HG03565 (cell line): ENCODE data around the gene PLAGL1.

Source experiments
- ATAC-seq: cut with Tn5 transposase; IDR thresholded peaks from one replicate; pipeline ENCODE4 v1.9.1; 2021; ENCODE audit warnings: mild to moderate bottlenecking, moderate library complexity; ENCODE audit not compliant: unreplicated experiment

The PLAGL1 gene

DNA sequence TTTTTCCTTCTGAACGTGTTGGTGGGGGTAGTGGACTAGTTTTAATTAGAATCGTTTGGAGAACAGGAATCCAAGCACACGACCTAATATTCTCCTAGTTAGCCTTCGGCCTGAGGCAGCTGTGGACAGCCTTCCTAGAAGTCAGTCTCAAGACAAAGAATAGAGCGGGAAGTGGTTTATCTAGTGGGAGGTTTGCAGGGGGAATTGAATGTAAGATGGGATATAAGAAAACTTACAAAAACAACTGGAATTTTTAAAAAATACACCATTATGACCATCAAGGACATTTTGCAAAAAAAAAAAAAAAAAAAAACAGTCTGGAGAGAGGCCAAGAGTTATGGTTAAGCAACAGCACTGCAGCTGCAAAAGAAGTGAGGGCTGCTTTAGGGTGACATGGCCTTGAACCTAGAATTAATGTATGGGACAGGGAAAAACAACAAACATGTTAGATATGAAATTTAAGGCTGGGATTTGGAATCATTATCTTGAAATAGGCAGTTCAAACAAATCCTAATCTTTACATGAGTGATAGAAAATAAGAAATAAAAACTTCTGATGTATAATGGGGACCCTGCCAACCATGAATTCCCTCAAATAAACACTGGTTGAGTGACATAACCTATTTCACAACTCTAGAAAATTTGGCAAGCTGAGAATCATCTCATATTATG is 40.2 kb downstream of the PLAGL1 start:
- ATAC-seq, result no peak

DNA sequence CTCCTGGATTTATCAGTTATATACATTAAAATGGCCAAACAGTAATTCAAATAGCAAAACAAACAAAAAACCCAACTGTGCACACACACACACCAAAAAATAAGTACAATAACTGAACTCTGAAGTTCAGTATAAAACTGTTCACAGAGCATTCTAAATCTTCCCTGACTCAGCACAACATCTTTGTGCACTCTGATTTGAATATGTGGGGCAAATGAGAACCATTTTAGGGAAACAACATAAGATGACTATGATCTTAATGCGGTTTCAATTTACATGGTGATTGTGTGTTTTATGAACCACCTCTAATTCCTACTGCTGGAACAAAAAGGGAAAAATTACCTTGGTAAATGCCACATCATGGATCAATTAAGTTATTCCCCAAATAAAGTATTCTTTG is 41.7 kb downstream of the PLAGL1 start:
- ATAC-seq, result no peak

- no peak for ATAC-seq
Measured at GRCh38 chr6:143965503-143966171, 42.4 kb downstream of the PLAGL1 start.

GRCh38 chr6:143964674-143965081 is 43.4 kb downstream of the PLAGL1 start:
- ATAC-seq, result no peak

GRCh38 chr6:143963158-143963919 is 44.7 kb downstream of the PLAGL1 start:
- ATAC-seq, result no peak

GRCh38 chr6:143961886-143962878 is 45.9 kb downstream of the PLAGL1 start:
- no peak for ATAC-seq

DNA sequence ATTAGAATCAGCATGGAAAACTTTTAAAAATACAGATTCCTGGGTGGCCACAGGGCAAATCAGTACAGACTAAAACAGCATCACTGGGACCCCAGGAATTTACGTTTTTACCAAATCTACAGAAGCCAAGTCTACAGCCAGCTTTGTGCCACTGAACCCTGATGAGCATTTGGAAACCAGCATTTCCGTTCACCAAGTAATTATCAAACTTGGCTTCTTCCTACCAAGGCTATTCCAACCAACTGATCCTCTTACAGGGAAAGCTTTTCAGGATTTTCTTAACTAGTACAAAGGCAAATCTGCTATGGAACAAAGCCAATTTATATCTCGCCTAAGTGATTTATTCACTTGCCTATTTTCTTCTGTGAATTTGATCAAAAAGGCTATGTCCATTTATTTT is 47.0 kb downstream of the PLAGL1 start:
- ATAC-seq, result no peak

- no peak for ATAC-seq
Measured at GRCh38 chr6:143959927-143960326, 48.1 kb downstream of the PLAGL1 start.

DNA sequence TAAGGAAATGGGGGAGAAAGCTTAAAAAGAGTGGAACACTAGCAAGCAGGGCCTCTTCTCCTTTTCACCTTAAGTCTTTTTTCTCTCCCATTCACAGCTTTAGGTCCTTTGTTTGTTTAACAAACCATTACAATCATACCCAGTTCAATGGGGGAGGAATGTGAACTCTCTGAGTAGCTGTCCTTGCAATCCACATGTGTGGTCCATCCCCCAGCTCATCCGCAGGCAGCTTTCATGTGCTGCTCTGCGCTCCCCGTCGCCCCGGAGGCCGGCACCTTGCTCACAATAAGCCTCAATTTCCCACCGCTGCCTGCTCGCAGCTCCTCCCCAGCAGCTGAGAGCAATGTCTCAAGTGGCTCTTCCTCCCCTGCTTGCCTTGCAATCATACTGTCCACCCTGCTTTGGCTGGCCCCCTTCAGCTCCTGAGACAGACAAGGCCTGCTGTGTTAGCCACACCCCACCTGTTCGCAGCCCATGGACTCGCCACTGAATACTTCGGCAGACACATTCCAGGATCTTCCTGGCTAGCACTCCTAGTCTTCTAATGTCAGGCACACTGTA is 49.1 kb downstream of the PLAGL1 start:
- ATAC-seq, result no peak

GRCh38 chr6:143957679-143958274 is 50.3 kb downstream of the PLAGL1 start:
- no peak for ATAC-seq

- ATAC-seq, result no peak
Measured at GRCh38 chr6:143955971-143956370, 52.1 kb downstream of the PLAGL1 start.

GRCh38 chr6:143953922-143954321 is 54.1 kb downstream of the PLAGL1 start:
- ATAC-seq, result no peak

GRCh38 chr6:143952947-143953701 is 54.9 kb downstream of the PLAGL1 start:
- ATAC-seq, result no peak

- ATAC-seq, result no peak
Measured at GRCh38 chr6:143952060-143952778, 55.8 kb downstream of the PLAGL1 start.

GRCh38 chr6:143950875-143951274 is 57.2 kb downstream of the PLAGL1 start:
- ATAC-seq, result no peak

GRCh38 chr6:143949962-143950361 is 58.1 kb downstream of the PLAGL1 start:
- ATAC-seq, result no peak

DNA sequence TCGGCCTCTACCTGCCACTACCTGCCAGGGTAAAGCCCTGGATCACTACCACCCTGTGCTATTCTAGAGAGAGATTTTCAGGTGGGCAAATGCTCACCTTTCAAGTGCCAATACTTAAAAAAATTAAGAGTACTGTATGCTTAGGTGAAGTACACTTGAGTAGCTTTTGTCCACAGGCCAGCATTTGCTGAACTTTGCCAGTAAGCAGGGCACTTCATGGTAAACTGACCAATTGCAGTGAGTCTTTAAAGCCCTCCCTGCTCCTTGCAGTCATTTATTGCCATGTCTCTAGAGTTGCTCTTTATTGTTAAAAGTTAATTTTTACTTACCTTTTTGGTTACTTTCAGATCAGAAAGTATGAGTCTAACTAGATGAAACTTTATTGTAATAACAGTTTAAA is 58.5 kb downstream of the PLAGL1 start:
- no peak for ATAC-seq

DNA sequence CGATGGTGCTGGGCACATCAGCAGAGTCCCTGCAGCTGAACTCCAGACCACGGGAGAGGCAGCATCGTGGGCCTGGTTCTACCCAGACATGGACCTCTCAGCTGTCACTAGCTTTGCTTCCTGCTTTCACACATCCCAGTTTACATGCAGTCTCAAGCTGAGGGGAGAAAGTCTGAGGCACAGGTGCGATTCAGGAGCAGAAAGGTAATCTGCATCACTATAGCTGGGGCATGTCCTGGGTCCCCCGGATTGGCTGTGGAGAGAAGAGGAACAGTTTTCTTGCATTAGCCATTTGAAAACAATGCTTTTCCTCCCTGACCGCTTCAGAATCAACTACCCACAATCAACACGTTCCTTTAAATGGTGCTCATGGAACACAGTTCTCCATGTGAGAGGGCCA is 59.9 kb downstream of the PLAGL1 start:
- no peak for ATAC-seq
